HFFc6 (cell line): Measurements from ENCODE around the gene RAB11B. TPM values are rescaled to one million over a fixed set of nuclear protein-coding genes. Genes with fewer than 3 reads are reported as not detected.
"Not testable (repeated sequence)": the region's sequence is repeated elsewhere in the genome, so short reads cannot be mapped to it uniquely, and the experiment has no call there.

Experiments
- DNase-seq: peaks from one replicate; pipeline ENCODE4 v3.0.0-alpha.2; 2018
- H3K27ac Mint-ChIP-seq: 2 replicates; pipeline ENCODE4 v1.8.0; 2020; ENCODE audit warnings: mild to moderate bottlenecking, mixed read lengths
- H3K27me3 Mint-ChIP-seq: 2 replicates; pipeline ENCODE4 v1.8.0; 2021; ENCODE audit warnings: mild to moderate bottlenecking, moderate library complexity, mixed read lengths; ENCODE audit not compliant: insufficient read depth
- H3K36me3 Mint-ChIP-seq: 2 replicates; pipeline ENCODE4 v1.8.0; 2021; ENCODE audit warnings: low read depth, mixed read lengths
- H3K4me1 Mint-ChIP-seq: 2 replicates; pipeline ENCODE4 v1.8.0; 2020; ENCODE audit warnings: low read depth, mixed read lengths
- H3K4me3 Mint-ChIP-seq: 2 replicates; pipeline ENCODE4 v1.8.0; 2020; ENCODE audit warnings: mild to moderate bottlenecking, moderate library complexity, mixed read lengths
- H3K9me3 Mint-ChIP-seq: 2 replicates; pipeline ENCODE4 v1.8.0; 2020; ENCODE audit warnings: mild to moderate bottlenecking, mixed read lengths
- total RNA-seq, 6 experiments: library from RNA; stranded (reverse); fragmentation: NEBNext Ultra II Directional; extraction: Animal tissue kit (Norgen Biotek cat#: 25700); gene quantifications; 2 replicates in 1 of 6; 3 replicates in 5 of 6; pipeline ENCODE4 v1.2.3, GENCODE V29; 2021
- TF ChIP-seq, protein P1 (sequence below): fragments of 200-600 bp; sonication (generic); IDR thresholded peaks from 2 replicates; pipeline ENCODE4 v1.5.0; 2021; ENCODE audit warnings: antibody characterized with exemption, mild to moderate bottlenecking

The RAB11B gene
- total RNA-seq, 6 experiments from 2014 or later = 82.5 to 107 (median 92.4) TPM

DNA sequence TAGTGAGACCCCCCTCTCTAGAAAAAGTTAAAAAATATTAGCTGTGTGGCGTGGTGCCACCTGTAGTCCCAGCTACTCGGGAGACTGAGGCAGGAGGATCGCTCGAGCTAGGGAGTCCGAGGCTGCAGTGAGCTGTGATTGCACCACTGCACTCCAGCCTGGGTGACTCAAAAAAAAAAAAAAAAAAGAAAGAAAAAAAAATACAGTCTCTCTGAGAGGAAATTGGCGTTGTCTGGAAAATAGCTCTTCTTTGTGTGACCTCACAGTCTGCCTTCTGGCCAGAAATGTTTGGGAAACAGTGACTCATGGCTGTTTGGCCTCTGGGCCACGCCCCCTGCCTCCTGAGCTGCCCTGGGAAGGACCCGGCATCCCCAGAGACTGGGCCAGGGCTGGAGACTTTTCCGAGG, 33.7 kb downstream of the RAB11B start:
- peak overlapping the region; percentile 39; the same call in 1 of the 2 replicates for H3K4me3 Mint-ChIP-seq
- peak overlapping the region; percentile 64 for H3K27ac Mint-ChIP-seq
- no peaks in the 10 kb centered on the region; the same call in 1 of the 2 replicates for H3K27me3 Mint-ChIP-seq
- H3K36me3 Mint-ChIP-seq = no peaks in the 10 kb centered on the region
- no peaks in the 10 kb centered on the region for H3K9me3 Mint-ChIP-seq
- peaks cover 15% of the 10 kb centered on the region for H3K4me1 Mint-ChIP-seq
- DNase-seq = peak; percentile 97
- TF ChIP-seq, protein P1, sequence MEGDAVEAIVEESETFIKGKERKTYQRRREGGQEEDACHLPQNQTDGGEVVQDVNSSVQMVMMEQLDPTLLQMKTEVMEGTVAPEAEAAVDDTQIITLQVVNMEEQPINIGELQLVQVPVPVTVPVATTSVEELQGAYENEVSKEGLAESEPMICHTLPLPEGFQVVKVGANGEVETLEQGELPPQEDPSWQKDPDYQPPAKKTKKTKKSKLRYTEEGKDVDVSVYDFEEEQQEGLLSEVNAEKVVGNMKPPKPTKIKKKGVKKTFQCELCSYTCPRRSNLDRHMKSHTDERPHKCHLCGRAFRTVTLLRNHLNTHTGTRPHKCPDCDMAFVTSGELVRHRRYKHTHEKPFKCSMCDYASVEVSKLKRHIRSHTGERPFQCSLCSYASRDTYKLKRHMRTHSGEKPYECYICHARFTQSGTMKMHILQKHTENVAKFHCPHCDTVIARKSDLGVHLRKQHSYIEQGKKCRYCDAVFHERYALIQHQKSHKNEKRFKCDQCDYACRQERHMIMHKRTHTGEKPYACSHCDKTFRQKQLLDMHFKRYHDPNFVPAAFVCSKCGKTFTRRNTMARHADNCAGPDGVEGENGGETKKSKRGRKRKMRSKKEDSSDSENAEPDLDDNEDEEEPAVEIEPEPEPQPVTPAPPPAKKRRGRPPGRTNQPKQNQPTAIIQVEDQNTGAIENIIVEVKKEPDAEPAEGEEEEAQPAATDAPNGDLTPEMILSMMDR = no peak

DNA sequence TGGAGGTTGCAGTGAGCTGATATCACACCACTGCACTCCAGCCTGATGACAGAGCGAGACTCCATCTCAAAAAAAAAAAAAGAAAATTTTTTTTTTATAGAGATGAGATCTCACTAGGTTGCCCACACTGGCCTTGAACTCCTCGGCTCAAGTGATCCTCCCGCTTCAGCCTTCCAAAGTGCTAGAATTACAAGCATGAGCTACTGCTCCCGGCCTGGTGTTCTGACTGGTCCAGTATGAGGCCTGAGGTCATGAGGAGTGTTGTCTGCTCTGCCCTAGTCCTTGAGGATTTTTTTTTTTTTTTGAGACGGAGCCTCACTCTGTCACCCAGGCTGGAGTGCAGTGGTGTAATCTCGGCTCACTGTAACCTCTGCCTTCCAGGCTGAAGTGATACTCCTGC, 35.2 kb downstream of the RAB11B start:
- peaks cover 15% of the 10 kb centered on the region for H3K4me1 Mint-ChIP-seq
- not testable (repeated sequence) for DNase-seq, H3K27me3 Mint-ChIP-seq, H3K4me3 Mint-ChIP-seq, H3K27ac Mint-ChIP-seq, H3K9me3 Mint-ChIP-seq, H3K36me3 Mint-ChIP-seq

DNA sequence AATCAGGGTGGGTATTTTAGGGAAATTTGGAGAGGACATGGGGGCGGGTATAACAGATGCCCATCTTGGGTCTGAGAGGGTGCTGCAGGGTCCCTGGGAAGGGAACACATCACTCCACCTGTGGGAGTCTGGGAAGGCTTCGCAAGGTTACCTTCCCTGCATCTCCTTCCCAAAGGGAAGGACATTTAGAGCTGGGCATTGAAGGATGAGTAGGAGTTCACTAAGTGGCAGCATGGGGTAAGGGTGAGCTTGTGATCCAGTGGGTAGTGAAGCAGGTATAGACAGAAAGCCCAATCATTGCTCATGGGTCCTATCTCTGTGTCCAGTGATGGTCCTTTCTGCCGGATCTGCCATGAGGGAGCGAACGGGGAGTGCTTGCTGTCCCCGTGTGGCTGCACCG, 36.1 kb downstream of the RAB11B start:
- H3K9me3 Mint-ChIP-seq = no peaks in the 10 kb centered on the region
- H3K4me3 Mint-ChIP-seq = no peak overlapping the region
- H3K27ac Mint-ChIP-seq = no peak overlapping the region
- TF ChIP-seq, protein P1 = no peak
- no peak for DNase-seq
- no peaks in the 10 kb centered on the region; the same call in 1 of the 2 replicates for H3K27me3 Mint-ChIP-seq
- no peaks in the 10 kb centered on the region for H3K36me3 Mint-ChIP-seq
- peaks cover 15% of the 10 kb centered on the region for H3K4me1 Mint-ChIP-seq

DNA sequence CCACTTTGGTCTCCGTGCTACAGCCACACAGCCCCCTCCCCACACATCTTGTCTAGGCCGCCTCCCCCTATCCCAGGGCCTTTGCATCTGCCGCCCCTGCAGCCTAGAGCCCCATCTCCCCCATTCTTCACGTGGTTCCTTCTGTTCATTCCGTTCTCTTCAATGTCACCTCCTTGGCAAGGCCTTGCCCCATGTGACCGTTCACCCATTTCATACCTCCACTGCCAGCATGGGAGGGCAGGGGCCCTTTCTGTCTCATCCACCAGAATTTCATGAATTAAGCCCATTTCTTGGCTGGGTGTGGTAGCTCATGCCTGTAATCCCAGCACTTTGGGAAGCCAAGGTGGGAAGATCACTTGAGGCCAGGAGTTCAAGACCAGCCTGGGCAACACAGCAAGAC, 38.9 kb downstream of the RAB11B start:
- TF ChIP-seq, protein P1 = no peak
- Mint-ChIP-seq H3K27me3 (no peaks in the 10 kb centered on the region; the same call in 1 of the 2 replicates), H3K4me1 (peaks cover 3% of the 10 kb centered on the region)

DNA sequence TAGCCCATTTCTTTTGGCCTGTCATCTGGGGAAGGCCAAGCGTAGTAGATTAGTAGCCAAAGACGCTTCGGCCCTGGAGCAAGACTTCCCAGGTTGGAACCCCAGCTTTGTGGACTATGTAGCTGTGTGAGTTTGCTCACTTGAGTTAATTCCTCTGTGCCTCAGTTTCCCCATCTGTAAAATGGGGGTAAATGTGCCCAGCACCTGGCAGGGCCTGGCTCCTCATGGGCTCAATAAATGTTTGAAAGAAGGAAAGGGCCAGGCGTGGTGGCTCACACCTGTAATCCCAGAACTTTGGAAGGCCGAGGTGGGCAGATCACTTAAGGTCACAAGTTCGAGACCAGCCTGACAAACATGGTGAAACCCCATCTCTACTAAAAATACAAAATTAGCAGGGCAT, 39.7 kb downstream of the RAB11B start:
- no peak overlapping the region for H3K27ac Mint-ChIP-seq
- DNase-seq = no peak
- no peaks in the 10 kb centered on the region for H3K36me3 Mint-ChIP-seq

More for the DNA sequence above, 38.9 kb downstream of the RAB11B start:
- Mint-ChIP-seq H3K9me3 (no peaks in the 10 kb centered on the region), H3K4me3 (no peak overlapping the region), H3K36me3 (no peaks in the 10 kb centered on the region), H3K27ac (no peak overlapping the region)
- no peak for DNase-seq

DNA sequence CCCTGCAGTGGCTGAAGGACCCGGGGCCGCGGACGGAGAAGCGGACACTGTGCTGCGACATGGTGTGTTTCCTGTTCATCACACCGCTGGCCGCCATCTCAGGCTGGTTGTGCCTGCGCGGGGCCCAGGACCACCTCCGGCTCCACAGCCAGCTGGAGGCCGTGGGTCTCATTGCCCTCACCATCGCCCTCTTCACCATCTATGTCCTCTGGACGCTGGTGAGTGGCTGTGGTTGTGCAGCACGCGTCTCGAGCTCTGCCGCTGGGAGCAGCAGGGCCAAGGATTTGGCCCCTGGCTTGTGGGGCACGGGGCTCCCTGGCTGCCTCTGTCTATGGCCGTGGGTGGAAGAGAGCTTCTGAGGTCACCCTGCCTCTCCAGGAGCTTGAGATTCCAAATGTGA, 40.5 kb downstream of the RAB11B start:
- H3K36me3 Mint-ChIP-seq = no peaks in the 10 kb centered on the region
- H3K4me1 Mint-ChIP-seq = no peaks in the 10 kb centered on the region
- H3K27ac Mint-ChIP-seq = no peak overlapping the region
- no peak overlapping the region for H3K4me3 Mint-ChIP-seq
- TF ChIP-seq, protein P1 = no peak
- H3K9me3 Mint-ChIP-seq = no peaks in the 10 kb centered on the region
- no peaks in the 10 kb centered on the region; the same call in 1 of the 2 replicates for H3K27me3 Mint-ChIP-seq
- DNase-seq = no peak

More for the DNA sequence above, 39.7 kb downstream of the RAB11B start:
- H3K4me1 Mint-ChIP-seq = no peaks in the 10 kb centered on the region
- no peaks in the 10 kb centered on the region; the same call in 1 of the 2 replicates for H3K27me3 Mint-ChIP-seq
- no peaks in the 10 kb centered on the region for H3K9me3 Mint-ChIP-seq
- no peak overlapping the region for H3K4me3 Mint-ChIP-seq
- TF ChIP-seq, protein P1 = no peak
